Mammary epithelial cell (primary cell): ENCODE measurements around the gene UNC93B1.

Source experiments
- EZH2 ChIP-seq: IDR thresholded peaks from 2 replicates; pipeline ENCODE4 v1.6.1; 2012; ENCODE audit warnings: low read length, inconsistent platforms, borderline replicate concordance
- TF ChIP-seq, protein P1 (sequence below), 2 donors: IDR thresholded peaks in 1 of 2; conservative IDR thresholded peaks in 1 of 2; 2 replicates each; pipeline ENCODE4 v1.5.1; 2011 to 2012; ENCODE audit warnings: inconsistent platforms in 2 of 2, low read length in 2 of 2, mild to moderate bottlenecking in 2 of 2, control low read depth in 1 of 2, low read depth in 1 of 2; ENCODE audit not compliant: insufficient read depth in 1 of 2; ENCODE audit errors: extremely low read depth in 1 of 2

DNA sequence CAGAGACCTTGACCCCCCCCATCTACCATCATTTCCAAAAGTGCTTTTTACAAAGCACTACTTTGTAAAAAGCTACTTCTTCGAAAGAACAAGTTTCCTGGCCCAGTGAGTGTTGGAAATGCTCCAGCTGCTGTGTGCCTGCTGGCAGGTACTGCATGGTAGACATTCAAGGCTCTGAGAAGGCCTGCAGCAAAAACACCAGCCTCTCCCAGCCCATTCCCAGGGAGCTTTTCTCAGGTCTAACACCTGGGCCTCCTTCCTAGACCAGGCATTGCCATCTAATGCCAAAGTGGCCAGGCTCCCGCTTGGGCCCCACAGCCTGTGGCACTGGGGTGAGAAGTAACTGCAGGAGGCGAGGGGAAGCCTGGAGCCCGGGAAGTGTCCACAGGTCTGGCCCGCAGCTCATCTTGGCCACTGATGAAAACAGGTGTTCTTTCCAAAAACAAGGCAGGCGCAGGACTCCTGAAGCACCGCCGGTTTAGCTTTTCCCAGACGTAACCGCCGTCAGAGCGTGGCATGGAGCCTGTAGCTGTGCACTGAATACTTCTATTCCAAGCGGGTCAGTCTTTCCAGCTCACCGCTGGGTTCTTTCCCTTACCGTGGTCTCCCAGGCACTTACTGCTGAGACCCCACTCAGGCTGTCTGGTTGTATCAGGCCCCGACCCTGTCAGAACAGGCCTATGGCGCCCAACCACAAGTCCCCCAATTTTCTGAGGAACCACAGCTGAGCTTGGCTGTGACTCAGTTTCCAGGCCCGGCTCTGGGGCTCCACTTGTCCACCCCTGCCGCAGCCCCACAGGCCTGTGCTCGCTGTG is 33.7 kb upstream of the UNC93B1 start:
- TF ChIP-seq, protein P1, sequence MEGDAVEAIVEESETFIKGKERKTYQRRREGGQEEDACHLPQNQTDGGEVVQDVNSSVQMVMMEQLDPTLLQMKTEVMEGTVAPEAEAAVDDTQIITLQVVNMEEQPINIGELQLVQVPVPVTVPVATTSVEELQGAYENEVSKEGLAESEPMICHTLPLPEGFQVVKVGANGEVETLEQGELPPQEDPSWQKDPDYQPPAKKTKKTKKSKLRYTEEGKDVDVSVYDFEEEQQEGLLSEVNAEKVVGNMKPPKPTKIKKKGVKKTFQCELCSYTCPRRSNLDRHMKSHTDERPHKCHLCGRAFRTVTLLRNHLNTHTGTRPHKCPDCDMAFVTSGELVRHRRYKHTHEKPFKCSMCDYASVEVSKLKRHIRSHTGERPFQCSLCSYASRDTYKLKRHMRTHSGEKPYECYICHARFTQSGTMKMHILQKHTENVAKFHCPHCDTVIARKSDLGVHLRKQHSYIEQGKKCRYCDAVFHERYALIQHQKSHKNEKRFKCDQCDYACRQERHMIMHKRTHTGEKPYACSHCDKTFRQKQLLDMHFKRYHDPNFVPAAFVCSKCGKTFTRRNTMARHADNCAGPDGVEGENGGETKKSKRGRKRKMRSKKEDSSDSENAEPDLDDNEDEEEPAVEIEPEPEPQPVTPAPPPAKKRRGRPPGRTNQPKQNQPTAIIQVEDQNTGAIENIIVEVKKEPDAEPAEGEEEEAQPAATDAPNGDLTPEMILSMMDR (conservative IDR thresholded peaks at IDR 0.05 in 1 of 2, IDR thresholded peaks at IDR 0.05 in 1 of 2; ENCODE audit: extremely low read depth in 1 of 2, insufficient read depth in 1 of 2, low read depth in 1 of 2, low read length in 2 of 2), result no peak
- no peak for TF ChIP-seq EZH2
